Upper lobe of right lung (tissue), 1 donor: ENCODE data around the gene BSDC1. TPM values are rescaled to one million over a fixed set of nuclear protein-coding genes. Genes with fewer than 3 reads are reported as not detected.

Source experiments
- ATAC-seq: fragments of 200-7000 bp; cut with Tn5 transposase; one replicate; pipeline ENCODE4 v1.9.1; 2020; ENCODE audit warnings: mild to moderate bottlenecking, moderate library complexity
- DNase-seq: peaks from one replicate; pipeline ENCODE4 v3.0.0-alpha.2; 2020
- H3K27ac ChIP-seq: fragments of 200-600 bp; one replicate; pipeline ENCODE4 v1.8.0; 2022
- H3K27me3 ChIP-seq: fragments of 200-600 bp; one replicate; pipeline ENCODE4 v1.8.0; 2022; ENCODE audit warnings: mild to moderate bottlenecking
- H3K36me3 ChIP-seq: fragments of 200-600 bp; one replicate; pipeline ENCODE4 v1.8.0; 2022
- H3K4me1 ChIP-seq: fragments of 200-600 bp; one replicate; pipeline ENCODE4 v1.8.0; 2022
- H3K4me3 ChIP-seq: fragments of 200-600 bp; one replicate; pipeline ENCODE4 v1.8.0; 2022; ENCODE audit warnings: mild to moderate bottlenecking
- H3K9me3 ChIP-seq: fragments of 200-600 bp; one replicate; pipeline ENCODE4 v1.8.0; 2022
- CTCF ChIP-seq: fragments of 200-600 bp; IDR thresholded peaks from one replicate; pipeline ENCODE4 v1.8.0; 2022; ENCODE audit warnings: antibody characterized with exemption
- intact Hi-C: fragments of 100-400 bp; cut with DNase I; formaldehyde crosslinking; loops from one replicate; pipeline ENCODE4 v1.11.0; 2022
- total RNA-seq: library from RNA; stranded (reverse); fragmentation: NEBNext Ultra II Directional; extraction: Animal tissue kit (Norgen Biotek cat#: 25700); gene quantifications from one replicate; pipeline ENCODE4 v1.2.1, GENCODE V29; 2021
- donor health status: DM: no; HTN: yes; CAD: no; lungs with severe emphysema.

Gene BSDC1
- total RNA-seq, 1 donor from 2014 or later: 67.6 TPM

DNA sequence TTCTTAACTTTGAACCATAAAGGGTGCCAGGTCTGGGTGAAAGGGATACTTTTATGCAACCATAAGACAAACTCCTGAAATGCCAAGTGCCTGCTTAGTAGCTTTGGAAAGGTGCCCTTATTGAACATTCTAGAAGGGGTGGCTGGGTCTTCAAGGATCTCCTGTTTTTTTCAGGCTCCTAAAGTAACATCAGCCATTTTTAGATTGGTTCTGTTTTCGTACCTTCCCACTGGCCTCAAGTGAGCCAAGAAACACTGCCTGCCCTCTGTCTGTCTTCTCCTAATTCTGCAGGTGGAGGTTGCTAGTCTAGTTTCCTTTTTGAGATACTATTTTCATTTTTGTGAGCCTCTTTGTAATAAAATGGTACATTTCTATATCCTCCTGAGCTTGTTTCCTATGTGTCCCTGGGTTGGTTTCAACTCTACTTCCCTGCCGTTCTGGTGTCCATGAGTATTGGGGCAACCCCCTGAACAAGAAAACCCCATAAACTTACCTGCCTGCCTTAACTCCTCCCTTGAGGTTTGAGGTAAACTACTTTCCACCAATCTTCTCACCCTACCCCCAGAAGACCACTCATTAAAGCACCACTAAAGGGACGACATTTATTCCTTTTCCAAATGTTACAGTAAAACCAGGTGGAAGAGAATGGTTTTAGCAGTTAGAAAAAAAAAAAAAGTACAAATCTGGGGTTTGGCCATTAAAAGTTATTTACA, 60.8 kb downstream of the BSDC1 start:
- Histone ChIP-seq H3K4me1 (peaks cover 28% of the 10 kb centered on the region), H3K36me3 (peaks cover 47% of the 10 kb centered on the region), H3K4me3 (no peak overlapping the region), H3K9me3 (no peaks in the 10 kb centered on the region), H3K27me3 (no peaks in the 10 kb centered on the region), H3K27ac (no peak overlapping the region)
- DNase-seq (no peak), ATAC-seq (no peak)
- no peak for TF ChIP-seq CTCF
- intact Hi-C loops: no loop called here

- no peak for ATAC-seq
- DNase-seq: no peak
- TF ChIP-seq CTCF: no peak
- Histone ChIP-seq H3K4me1 (peaks cover 21% of the 10 kb centered on the region), H3K4me3 (no peak overlapping the region), H3K36me3 (peaks cover 56% of the 10 kb centered on the region), H3K27me3 (no peaks in the 10 kb centered on the region), H3K27ac (no peak overlapping the region), H3K9me3 (no peaks in the 10 kb centered on the region)
- intact Hi-C loops: no loop called here
These were observed 61.8 kb downstream of the BSDC1 start for GRCh38 chr1:32332290-32333079.

DNA sequence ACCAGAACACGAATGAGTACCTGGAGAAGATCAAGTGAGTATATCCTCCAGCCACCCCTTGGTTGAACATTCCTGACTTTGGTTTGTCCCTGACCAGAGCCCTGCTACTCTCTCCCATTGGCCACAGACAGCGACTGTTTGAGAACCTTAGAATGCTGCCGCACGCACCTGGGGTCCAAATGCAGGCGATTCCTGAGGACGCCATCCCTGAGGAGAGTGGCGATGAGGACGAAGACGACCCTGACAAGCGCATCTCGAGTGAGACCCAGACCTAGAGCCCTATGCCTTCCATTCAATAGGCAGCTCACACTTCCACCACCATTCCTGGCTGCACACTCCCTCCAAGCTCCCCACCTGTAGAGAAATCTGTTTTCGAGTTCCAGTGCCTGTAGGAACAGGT, 62.7 kb downstream of the BSDC1 start:
- intact Hi-C loops: no loop called here
- Histone ChIP-seq H3K27ac (no peak overlapping the region), H3K36me3 (peaks cover 65% of the 10 kb centered on the region), H3K4me1 (peaks cover 12% of the 10 kb centered on the region), H3K9me3 (no peaks in the 10 kb centered on the region), H3K4me3 (no peak overlapping the region), H3K27me3 (no peaks in the 10 kb centered on the region)
- TF ChIP-seq CTCF: no peak
- peak; percentile 45 for DNase-seq
- no peak for ATAC-seq

- peak; percentile 19 for DNase-seq
- no peak for TF ChIP-seq CTCF
- H3K4me1 ChIP-seq: peaks cover 8% of the 10 kb centered on the region
- no peak overlapping the region for H3K27ac ChIP-seq
- H3K4me3 ChIP-seq: no peak overlapping the region
- ATAC-seq: no peak
- no peaks in the 10 kb centered on the region for H3K9me3 ChIP-seq
- peaks cover 66% of the 10 kb centered on the region for H3K36me3 ChIP-seq
- H3K27me3 ChIP-seq: no peaks in the 10 kb centered on the region
- intact Hi-C loops: no loop called here
These were observed 63.6 kb downstream of the BSDC1 start for GRCh38 chr1:32330558-32331151.

DNA sequence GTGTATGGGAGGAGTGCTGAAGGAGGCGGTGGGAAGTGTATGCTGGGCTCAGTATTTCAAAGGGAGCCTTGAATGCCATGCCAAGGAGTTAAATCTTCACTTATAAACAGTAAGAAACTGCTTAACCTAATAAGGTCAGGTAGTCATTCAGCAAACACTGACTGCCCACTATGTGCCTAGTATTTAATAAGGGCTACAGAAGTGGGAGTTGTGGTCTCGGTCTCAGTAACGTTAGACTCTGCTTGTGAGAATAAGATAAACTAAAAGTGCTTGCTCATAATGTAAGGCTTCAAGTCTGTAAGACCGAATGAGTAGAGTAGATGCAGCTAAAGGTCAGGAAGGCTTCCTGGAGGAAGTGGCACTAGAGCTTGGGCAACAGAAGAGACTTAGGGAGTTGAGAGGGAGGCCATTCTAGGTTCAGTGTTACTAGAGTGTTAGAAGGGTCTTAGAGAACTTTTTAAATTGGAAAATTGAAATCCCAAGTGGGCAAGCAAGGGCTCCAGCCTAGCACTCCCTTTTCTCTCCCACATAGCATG, 64.2 kb downstream of the BSDC1 start:
- Histone ChIP-seq H3K27me3 (no peaks in the 10 kb centered on the region), H3K9me3 (no peaks in the 10 kb centered on the region), H3K4me3 (no peak overlapping the region), H3K4me1 (peaks cover 7% of the 10 kb centered on the region), H3K27ac (no peak overlapping the region), H3K36me3 (peaks cover 67% of the 10 kb centered on the region)
- no peak for ATAC-seq
- no peak for TF ChIP-seq CTCF
- intact Hi-C loops: no loop called here
- peak; percentile 7 for DNase-seq
